ENCODE measurements around the gene ULK1. TPM values are rescaled to one million over a fixed set of nuclear protein-coding genes. Genes with fewer than 3 reads are reported as not detected.

The ULK1 gene
- 27.3 TPM for polyA plus RNA-seq
- long read RNA-seq, donor 1, full-length matches to known transcripts, result 1 of 1 reads
- long read RNA-seq, donor 1, partial matches to known transcripts, result 0 of 1 reads
- long read RNA-seq, donor 1, other reads (novel, unspliced or antisense), result 0 of 1 reads
- long read RNA-seq, donor 2, result 0 reads
- long read RNA-seq, donor 3, result 0 reads
- long read RNA-seq, donor 4, result 0 reads
- long read RNA-seq, donor 5, result 0 reads
- long read RNA-seq, donor 6, partial matches to known transcripts, result 0 of 1 reads
- long read RNA-seq, donor 6, other reads (novel, unspliced or antisense), result 0 of 1 reads
- long read RNA-seq, donor 7, partial matches to known transcripts, result 5 of 6 reads
- long read RNA-seq, donor 7, other reads (novel, unspliced or antisense), result 0 of 6 reads
- long read RNA-seq, donor 8, result 0 reads
- long read RNA-seq, donor 9, result 0 reads
- long read RNA-seq, donor 10, partial matches to known transcripts, result 27 of 27 reads
- long read RNA-seq, donor 10, other reads (novel, unspliced or antisense), result 0 of 27 reads
- long read RNA-seq, donor 11, partial matches to known transcripts, result 0 of 1 reads
- long read RNA-seq, donor 11, other reads (novel, unspliced or antisense), result 0 of 1 reads

- H3K36me3 ChIP-seq (ENCODE audit: control insufficient read depth, insufficient read depth, low read length), result peaks cover 11% of the 10 kb centered on the region
- peak; percentile 85 to 86 for DNase-seq
- no CpG with 5 or more reads among the region's 64 CpGs for WGBS (ENCODE audit: insufficient coverage, low lambda C conversion rate)
- H3K27ac ChIP-seq (ENCODE audit: low read length), result peak within 1 kb of the TSS; percentile 76
- no peaks in the 10 kb centered on the region for H3K9me3 ChIP-seq (ENCODE audit: control insufficient read depth, low read depth, low read length)
- H3K4me1 ChIP-seq (ENCODE audit: control insufficient read depth, insufficient read depth, low read length), result peaks cover 15% of the 10 kb centered on the region
- peaks cover 3% of the 10 kb centered on the region for H3K27me3 ChIP-seq (ENCODE audit: control insufficient read depth, insufficient read depth, low read length)
- peak within 1 kb of the TSS; percentile 52 for H3K4me3 ChIP-seq (ENCODE audit: low read length)
Observed at GRCh38 chr12:131894313-131894860, at the start of gene ULK1. Gene ULK1 (plus strand): TSS chr12:131894622. CDS start chr12:131895002, 380 bp downstream.

- DNase-seq, result no peak
- peaks cover 9% of the 10 kb centered on the region for H3K4me1 ChIP-seq (ENCODE audit: control insufficient read depth, insufficient read depth, low read length)
- H3K36me3 ChIP-seq (ENCODE audit: control insufficient read depth, insufficient read depth, low read length), result no peaks in the 10 kb centered on the region
- H3K9me3 ChIP-seq (ENCODE audit: control insufficient read depth, low read depth, low read length), result peaks cover 21% of the 10 kb centered on the region
- no peak overlapping the region for H3K27ac ChIP-seq (ENCODE audit: low read length)
- no CpG with 5 or more reads among the region's 25 CpGs for whole genome bisulfite sequencing (ENCODE audit: insufficient coverage, low lambda C conversion rate)
- no peaks in the 10 kb centered on the region for H3K27me3 ChIP-seq (ENCODE audit: control insufficient read depth, insufficient read depth, low read length)
- no peak overlapping the region for H3K4me3 ChIP-seq (ENCODE audit: low read length)
Observed at GRCh38 chr12:131844656-131845055, 49.8 kb upstream of the ULK1 start.

GRCh38 chr12:131845121-131845520 is 49.3 kb upstream of the ULK1 start:
- WGBS (ENCODE audit: insufficient coverage, low lambda C conversion rate), result no CpG with 5 or more reads among the region's 29 CpGs

GRCh38 chr12:131847456-131847855 is 47.0 kb upstream of the ULK1 start:
- Histone ChIP-seq H3K9me3 (ENCODE audit: control insufficient read depth, low read depth, low read length) (peaks cover 7% of the 10 kb centered on the region), H3K36me3 (ENCODE audit: control insufficient read depth, insufficient read depth, low read length) (no peaks in the 10 kb centered on the region), H3K27ac (ENCODE audit: low read length) (no peak overlapping the region), H3K4me3 (ENCODE audit: low read length) (no peak overlapping the region), H3K27me3 (ENCODE audit: control insufficient read depth, insufficient read depth, low read length) (no peaks in the 10 kb centered on the region), H3K4me1 (ENCODE audit: control insufficient read depth, insufficient read depth, low read length) (no peaks in the 10 kb centered on the region)
- DNase-seq, result no peak
- no CpG with 5 or more reads among the region's 10 CpGs for WGBS (ENCODE audit: insufficient coverage, low lambda C conversion rate)

More at GRCh38 chr12:131845121-131845520, 49.3 kb upstream of the ULK1 start:
- Histone ChIP-seq H3K27ac (ENCODE audit: low read length) (no peak overlapping the region), H3K9me3 (ENCODE audit: control insufficient read depth, low read depth, low read length) (peaks cover 20% of the 10 kb centered on the region), H3K36me3 (ENCODE audit: control insufficient read depth, insufficient read depth, low read length) (no peaks in the 10 kb centered on the region), H3K4me1 (ENCODE audit: control insufficient read depth, insufficient read depth, low read length) (peaks cover 9% of the 10 kb centered on the region), H3K4me3 (ENCODE audit: low read length) (no peak overlapping the region), H3K27me3 (ENCODE audit: control insufficient read depth, insufficient read depth, low read length) (no peaks in the 10 kb centered on the region)
- DNase-seq, result no peak

- Histone ChIP-seq H3K36me3 (ENCODE audit: control insufficient read depth, insufficient read depth, low read length) (no peaks in the 10 kb centered on the region), H3K4me3 (ENCODE audit: low read length) (no peak overlapping the region), H3K27ac (ENCODE audit: low read length) (no peak overlapping the region), H3K9me3 (ENCODE audit: control insufficient read depth, low read depth, low read length) (peaks cover 7% of the 10 kb centered on the region), H3K27me3 (ENCODE audit: control insufficient read depth, insufficient read depth, low read length) (no peaks in the 10 kb centered on the region), H3K4me1 (ENCODE audit: control insufficient read depth, insufficient read depth, low read length) (no peaks in the 10 kb centered on the region)
- DNase-seq, result no peak
- WGBS (ENCODE audit: insufficient coverage, low lambda C conversion rate), result 80% methylated on average over 2 of the region's 24 CpGs
Observed at GRCh38 chr12:131848753-131849152, 45.7 kb upstream of the ULK1 start.

GRCh38 chr12:131849700-131850553 is 44.5 kb upstream of the ULK1 start:
- H3K36me3 ChIP-seq (ENCODE audit: control insufficient read depth, insufficient read depth, low read length), result no peaks in the 10 kb centered on the region
- H3K4me3 ChIP-seq (ENCODE audit: low read length), result no peak overlapping the region
- DNase-seq, result no peak
- peaks cover 5% of the 10 kb centered on the region for H3K27me3 ChIP-seq (ENCODE audit: control insufficient read depth, insufficient read depth, low read length)
- H3K9me3 ChIP-seq (ENCODE audit: control insufficient read depth, low read depth, low read length), result peaks cover 4% of the 10 kb centered on the region
- no CpG with 5 or more reads among the region's 47 CpGs for WGBS (ENCODE audit: insufficient coverage, low lambda C conversion rate)
- H3K4me1 ChIP-seq (ENCODE audit: control insufficient read depth, insufficient read depth, low read length), result no peaks in the 10 kb centered on the region
- H3K27ac ChIP-seq (ENCODE audit: low read length), result no peak overlapping the region

- WGBS (ENCODE audit: insufficient coverage, low lambda C conversion rate), result no CpG with 5 or more reads among the region's 41 CpGs
- Histone ChIP-seq H3K27me3 (ENCODE audit: control insufficient read depth, insufficient read depth, low read length) (peaks cover 15% of the 10 kb centered on the region), H3K36me3 (ENCODE audit: control insufficient read depth, insufficient read depth, low read length) (no peaks in the 10 kb centered on the region), H3K9me3 (ENCODE audit: control insufficient read depth, low read depth, low read length) (peaks cover 7% of the 10 kb centered on the region), H3K27ac (ENCODE audit: low read length) (no peak overlapping the region), H3K4me1 (ENCODE audit: control insufficient read depth, insufficient read depth, low read length) (no peaks in the 10 kb centered on the region), H3K4me3 (ENCODE audit: low read length) (no peak overlapping the region)
- DNase-seq, result peak in 1 of 2 donors; percentile 49
Observed at GRCh38 chr12:131850856-131851559, 43.4 kb upstream of the ULK1 start.

GRCh38 chr12:131851741-131852550 is 42.5 kb upstream of the ULK1 start:
- Histone ChIP-seq H3K27ac (ENCODE audit: low read length) (no peak overlapping the region), H3K4me1 (ENCODE audit: control insufficient read depth, insufficient read depth, low read length) (no peaks in the 10 kb centered on the region), H3K36me3 (ENCODE audit: control insufficient read depth, insufficient read depth, low read length) (no peaks in the 10 kb centered on the region), H3K9me3 (ENCODE audit: control insufficient read depth, low read depth, low read length) (peaks cover 7% of the 10 kb centered on the region), H3K27me3 (ENCODE audit: control insufficient read depth, insufficient read depth, low read length) (peaks cover 19% of the 10 kb centered on the region), H3K4me3 (ENCODE audit: low read length) (no peak overlapping the region)
- no peak for DNase-seq
- no CpG with 5 or more reads among the region's 37 CpGs for WGBS (ENCODE audit: insufficient coverage, low lambda C conversion rate)

- H3K27me3 ChIP-seq (ENCODE audit: control insufficient read depth, insufficient read depth, low read length), result peaks cover 19% of the 10 kb centered on the region
- no peak overlapping the region for H3K27ac ChIP-seq (ENCODE audit: low read length)
- no peak overlapping the region for H3K4me3 ChIP-seq (ENCODE audit: low read length)
- no CpG with 5 or more reads among the region's 24 CpGs for WGBS (ENCODE audit: insufficient coverage, low lambda C conversion rate)
- H3K36me3 ChIP-seq (ENCODE audit: control insufficient read depth, insufficient read depth, low read length), result no peaks in the 10 kb centered on the region
- H3K9me3 ChIP-seq (ENCODE audit: control insufficient read depth, low read depth, low read length), result peaks cover 7% of the 10 kb centered on the region
- no peak for DNase-seq
- H3K4me1 ChIP-seq (ENCODE audit: control insufficient read depth, insufficient read depth, low read length), result no peaks in the 10 kb centered on the region
Observed at GRCh38 chr12:131852551-131853299, 41.7 kb upstream of the ULK1 start.

All from large intestine (tissue), 12 donors.